Activated T-cell treated with anti-CD3 and anti-CD28 coated beads, Interleukin-2, amount 50 U/mL, for 24 hours (primary cell): ENCODE data around the gene PIM1.

ENCODE experiments used
- DNase-seq: peaks from one replicate; pipeline ENCODE4 v3.0.0-alpha.2; 2020
- H3K27ac Mint-ChIP-seq: 2 replicates; pipeline ENCODE4 v1.8.0; 2020; ENCODE audit warnings: mild to moderate bottlenecking, mixed read lengths
- H3K27me3 Mint-ChIP-seq: 2 replicates; pipeline ENCODE4 v1.8.0; 2020; ENCODE audit warnings: mixed read lengths
- H3K36me3 Mint-ChIP-seq: 2 replicates; pipeline ENCODE4 v1.8.0; 2020; ENCODE audit warnings: low read depth, mixed read lengths
- H3K4me1 Mint-ChIP-seq: 2 replicates; pipeline ENCODE4 v1.8.0; 2020; ENCODE audit warnings: low read depth, mixed read lengths
- H3K4me3 Mint-ChIP-seq: 2 replicates; pipeline ENCODE4 v1.8.0; 2020; ENCODE audit warnings: mild to moderate bottlenecking, moderate library complexity, mixed read lengths
- H3K9me3 Mint-ChIP-seq: 2 replicates; pipeline ENCODE4 v1.8.0; 2020; ENCODE audit warnings: mixed read lengths

Gene PIM1

GRCh38 chr6:37149745-37150144 is 20.2 kb upstream of the PIM1 start:
- no peak overlapping the region for H3K27ac Mint-ChIP-seq
- no peaks in the 10 kb centered on the region for H3K9me3 Mint-ChIP-seq
- H3K4me1 Mint-ChIP-seq: peaks cover 21% of the 10 kb centered on the region
- no peak for DNase-seq
- H3K36me3 Mint-ChIP-seq: no peaks in the 10 kb centered on the region
- H3K27me3 Mint-ChIP-seq: no peaks in the 10 kb centered on the region
- no peak overlapping the region for H3K4me3 Mint-ChIP-seq

- no peak overlapping the region for H3K27ac Mint-ChIP-seq
- no peaks in the 10 kb centered on the region for H3K27me3 Mint-ChIP-seq
- H3K36me3 Mint-ChIP-seq: no peaks in the 10 kb centered on the region
Observed at GRCh38 chr6:37150314-37150713, 19.6 kb upstream of the PIM1 start.

GRCh38 chr6:37155394-37156312 is 14.3 kb upstream of the PIM1 start:
- Mint-ChIP-seq H3K27ac (peak overlapping the region; percentile 86), H3K4me3 (peak overlapping the region; percentile 26), H3K27me3 (no peaks in the 10 kb centered on the region), H3K4me1 (peaks cover 37% of the 10 kb centered on the region), H3K9me3 (no peaks in the 10 kb centered on the region), H3K36me3 (no peaks in the 10 kb centered on the region)
- peak; percentile 68 for DNase-seq

More at GRCh38 chr6:37150314-37150713, 19.6 kb upstream of the PIM1 start:
- peaks cover 26% of the 10 kb centered on the region for H3K4me1 Mint-ChIP-seq
- no peaks in the 10 kb centered on the region for H3K9me3 Mint-ChIP-seq
- no peak for DNase-seq
- no peak overlapping the region for H3K4me3 Mint-ChIP-seq

DNA sequence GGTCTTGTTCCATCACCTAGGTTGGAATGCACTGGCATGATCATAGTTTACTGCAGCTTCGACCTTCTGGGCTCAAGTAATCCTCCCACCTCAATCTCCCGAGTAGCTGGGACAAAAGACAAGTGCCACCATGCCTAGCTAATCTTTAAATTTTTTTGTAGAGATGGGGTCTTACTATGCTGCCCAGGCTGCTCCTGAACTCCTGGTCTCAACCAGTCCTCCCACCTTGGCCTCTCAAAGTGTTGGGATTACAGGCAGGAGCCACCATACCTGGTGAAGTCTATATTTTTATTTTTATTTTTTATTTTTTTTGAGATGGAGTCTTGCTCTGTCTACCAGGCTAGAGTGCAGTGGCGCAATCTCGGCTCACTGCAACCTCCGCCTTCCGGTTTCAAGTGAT is 11.4 kb upstream of the PIM1 start:
- Mint-ChIP-seq H3K9me3 (no peaks in the 10 kb centered on the region), H3K4me1 (peaks cover 35% of the 10 kb centered on the region), H3K27me3 (no peaks in the 10 kb centered on the region), H3K27ac (no peak overlapping the region), H3K36me3 (no peaks in the 10 kb centered on the region), H3K4me3 (no peak overlapping the region)
- DNase-seq: no peak

GRCh38 chr6:37160922-37161778 is 8.8 kb upstream of the PIM1 start:
- DNase-seq: no peak
- no peaks in the 10 kb centered on the region for H3K27me3 Mint-ChIP-seq
- H3K27ac Mint-ChIP-seq: peak overlapping the region; percentile 44
- H3K9me3 Mint-ChIP-seq: no peaks in the 10 kb centered on the region
- H3K4me3 Mint-ChIP-seq: no peak overlapping the region
- H3K36me3 Mint-ChIP-seq: no peaks in the 10 kb centered on the region
- peaks cover 23% of the 10 kb centered on the region for H3K4me1 Mint-ChIP-seq

- Mint-ChIP-seq H3K4me3 (no peak overlapping the region), H3K9me3 (no peaks in the 10 kb centered on the region), H3K4me1 (peaks cover 13% of the 10 kb centered on the region), H3K36me3 (no peaks in the 10 kb centered on the region), H3K27ac (no peak overlapping the region), H3K27me3 (no peaks in the 10 kb centered on the region)
- no peak for DNase-seq
Observed at GRCh38 chr6:37162740-37163139, 7.2 kb upstream of the PIM1 start.

DNA sequence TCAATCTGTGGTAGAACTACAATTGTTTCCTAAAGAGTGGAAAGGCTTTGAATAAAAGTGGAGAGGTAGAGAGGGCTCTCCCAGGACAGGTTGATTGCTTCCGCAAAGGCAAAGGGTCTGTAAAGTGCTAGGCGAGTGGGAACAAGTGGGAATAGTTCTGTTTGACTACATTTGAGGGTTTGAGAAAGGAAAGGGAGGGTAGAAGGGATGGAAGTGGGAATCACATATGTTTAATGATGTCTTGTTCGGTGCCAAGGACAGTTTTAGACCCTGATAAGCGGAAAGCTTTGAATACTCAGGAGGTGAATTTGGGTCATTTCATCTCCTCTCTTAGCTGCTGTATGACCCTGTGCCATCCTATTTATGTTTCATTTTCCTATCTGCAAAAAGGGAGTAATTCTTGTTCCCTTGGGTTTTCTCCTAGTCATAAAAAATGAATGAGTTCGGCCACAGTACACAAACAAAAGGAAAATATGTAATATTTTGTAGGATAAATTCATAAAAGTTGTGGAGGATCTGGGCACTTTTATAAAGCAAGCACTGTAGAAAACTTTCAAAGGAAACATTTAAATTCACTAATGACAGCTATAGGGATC is 1.7 kb upstream of the PIM1 start:
- H3K9me3 Mint-ChIP-seq: no peaks in the 10 kb centered on the region
- H3K4me1 Mint-ChIP-seq: peaks cover 31% of the 10 kb centered on the region
- no peaks in the 10 kb centered on the region for H3K27me3 Mint-ChIP-seq
- peak overlapping the region; percentile 23 for H3K27ac Mint-ChIP-seq
- H3K36me3 Mint-ChIP-seq: peaks cover 30% of the 10 kb centered on the region
- H3K4me3 Mint-ChIP-seq: peak overlapping the region; percentile 90
- no peak for DNase-seq

DNA sequence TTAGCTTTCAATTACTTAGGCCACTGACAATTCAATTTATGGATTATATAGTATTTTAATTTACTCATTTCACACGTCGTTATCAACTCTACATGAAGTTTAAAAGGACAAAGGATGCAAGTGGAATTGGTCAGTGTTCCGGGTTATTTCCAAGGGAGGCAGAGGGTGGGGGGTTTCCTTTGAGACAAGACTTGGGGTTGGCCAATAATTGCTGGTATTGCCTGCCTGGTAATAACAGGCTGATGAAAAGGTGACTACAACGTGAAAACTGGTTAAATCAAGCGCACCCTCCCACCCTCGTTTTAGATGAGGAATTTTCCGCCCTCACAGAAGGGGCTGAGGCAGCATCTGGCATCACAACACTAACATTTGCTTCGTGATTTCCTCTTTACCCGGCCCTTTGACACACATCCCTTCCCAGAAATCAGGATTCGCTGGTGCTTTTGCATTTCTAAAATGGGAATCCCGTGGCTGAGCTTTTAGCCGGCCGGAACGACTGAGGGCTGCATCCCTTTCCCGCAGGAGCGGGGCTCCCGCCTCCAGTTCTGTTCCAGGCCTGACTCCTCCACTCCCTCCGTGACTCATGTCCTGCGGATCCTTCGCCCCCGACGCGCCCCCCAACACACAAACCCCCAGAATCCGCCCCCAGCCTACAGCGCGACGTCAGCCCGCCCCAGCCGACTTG is 999 bp upstream of the PIM1 start:
- Mint-ChIP-seq H3K36me3 (peaks cover 37% of the 10 kb centered on the region), H3K27me3 (no peaks in the 10 kb centered on the region), H3K27ac (peak overlapping the region; percentile 97), H3K9me3 (no peaks in the 10 kb centered on the region), H3K4me3 (peak overlapping the region; percentile 90), H3K4me1 (peaks cover 38% of the 10 kb centered on the region)
- no peak for DNase-seq

- peak overlapping the region; percentile 91 for H3K4me3 Mint-ChIP-seq
- DNase-seq: peak; percentile 79
- no peaks in the 10 kb centered on the region for H3K27me3 Mint-ChIP-seq
- peak overlapping the region; percentile 95 for H3K27ac Mint-ChIP-seq
- peaks cover 52% of the 10 kb centered on the region for H3K36me3 Mint-ChIP-seq
- H3K4me1 Mint-ChIP-seq: peaks cover 50% of the 10 kb centered on the region
- no peaks in the 10 kb centered on the region for H3K9me3 Mint-ChIP-seq
Observed at GRCh38 chr6:37170273-37171200, 585 bp downstream of the PIM1 start.

DNA sequence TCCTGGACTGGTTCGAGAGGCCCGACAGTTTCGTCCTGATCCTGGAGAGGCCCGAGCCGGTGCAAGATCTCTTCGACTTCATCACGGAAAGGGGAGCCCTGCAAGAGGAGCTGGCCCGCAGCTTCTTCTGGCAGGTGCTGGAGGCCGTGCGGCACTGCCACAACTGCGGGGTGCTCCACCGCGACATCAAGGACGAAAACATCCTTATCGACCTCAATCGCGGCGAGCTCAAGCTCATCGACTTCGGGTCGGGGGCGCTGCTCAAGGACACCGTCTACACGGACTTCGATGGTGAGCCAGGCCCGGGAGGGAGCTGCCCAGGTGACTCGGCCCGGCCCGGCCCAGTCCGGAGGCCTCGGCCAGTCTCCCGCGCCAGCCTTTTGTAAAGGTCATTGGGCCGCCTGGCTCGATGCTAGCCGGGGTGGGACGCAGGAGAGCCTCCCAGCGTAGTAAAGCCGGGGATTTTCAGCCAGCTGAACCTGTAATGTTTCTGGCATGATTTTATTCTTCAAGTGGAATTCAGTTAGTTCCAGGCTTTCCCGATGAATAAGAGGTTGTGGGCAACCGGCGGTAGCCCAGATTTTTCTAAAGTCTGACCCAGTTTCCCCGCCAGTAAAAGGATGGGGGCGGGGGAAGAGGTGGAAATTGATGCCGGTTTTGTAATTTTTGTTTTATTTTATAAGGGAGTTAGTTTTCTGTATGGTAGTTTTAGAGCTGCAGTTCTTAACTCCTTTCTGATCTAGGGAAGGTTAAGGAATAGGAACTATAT is 1.4 kb downstream of the PIM1 start:
- Mint-ChIP-seq H3K36me3 (peaks cover 61% of the 10 kb centered on the region), H3K9me3 (no peaks in the 10 kb centered on the region), H3K27me3 (no peaks in the 10 kb centered on the region), H3K4me3 (peak overlapping the region; percentile 91), H3K4me1 (peaks cover 57% of the 10 kb centered on the region), H3K27ac (peak overlapping the region; percentile 95)
- peak; percentile 72 for DNase-seq

DNA sequence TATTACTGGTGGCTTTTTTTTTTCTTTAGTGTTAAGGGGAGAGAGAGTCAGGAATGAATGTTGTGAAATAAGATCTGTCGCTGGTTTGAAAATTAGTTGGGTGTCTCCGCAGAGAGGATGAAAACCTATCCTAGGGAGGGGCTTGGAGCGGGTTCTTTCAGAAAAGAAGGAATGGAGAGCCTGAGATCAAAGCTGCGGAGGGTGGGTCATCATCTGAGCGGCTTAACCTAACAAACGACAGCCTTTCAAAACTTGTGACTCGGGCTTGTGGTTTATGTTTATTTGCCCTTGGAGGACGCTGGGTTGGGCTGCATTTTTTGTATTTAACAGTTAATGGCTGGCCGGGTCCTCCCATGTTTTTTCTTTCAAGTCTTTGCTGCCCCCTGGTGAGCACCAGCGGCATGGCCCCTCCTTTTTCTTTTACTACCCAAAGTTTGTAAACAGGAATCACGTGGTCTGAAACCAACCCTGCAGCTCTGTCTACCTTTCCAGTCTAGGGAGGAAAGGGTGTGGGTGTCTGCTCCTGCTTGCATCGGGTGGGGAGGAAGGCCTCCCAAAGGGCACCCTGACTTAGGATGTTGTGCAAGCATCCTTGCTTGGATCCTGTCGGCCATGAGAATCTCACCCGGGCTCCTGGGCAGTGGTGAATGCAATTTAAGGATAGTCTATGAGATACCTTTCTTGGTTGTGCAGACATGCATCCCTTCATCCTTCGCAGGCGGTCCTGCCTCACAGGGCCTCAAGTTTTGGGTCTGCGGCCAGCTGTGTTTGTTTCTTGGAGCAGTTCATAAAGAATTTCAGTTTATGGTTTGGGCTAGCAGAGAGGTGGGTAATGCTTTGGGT is 2.2 kb downstream of the PIM1 start:
- H3K27ac Mint-ChIP-seq: peak overlapping the region; percentile 95
- H3K27me3 Mint-ChIP-seq: no peaks in the 10 kb centered on the region
- peak; percentile 90 for DNase-seq
- peaks cover 69% of the 10 kb centered on the region for H3K36me3 Mint-ChIP-seq
- peaks cover 65% of the 10 kb centered on the region for H3K4me1 Mint-ChIP-seq
- H3K9me3 Mint-ChIP-seq: no peaks in the 10 kb centered on the region
- H3K4me3 Mint-ChIP-seq: peak overlapping the region; percentile 91

DNA sequence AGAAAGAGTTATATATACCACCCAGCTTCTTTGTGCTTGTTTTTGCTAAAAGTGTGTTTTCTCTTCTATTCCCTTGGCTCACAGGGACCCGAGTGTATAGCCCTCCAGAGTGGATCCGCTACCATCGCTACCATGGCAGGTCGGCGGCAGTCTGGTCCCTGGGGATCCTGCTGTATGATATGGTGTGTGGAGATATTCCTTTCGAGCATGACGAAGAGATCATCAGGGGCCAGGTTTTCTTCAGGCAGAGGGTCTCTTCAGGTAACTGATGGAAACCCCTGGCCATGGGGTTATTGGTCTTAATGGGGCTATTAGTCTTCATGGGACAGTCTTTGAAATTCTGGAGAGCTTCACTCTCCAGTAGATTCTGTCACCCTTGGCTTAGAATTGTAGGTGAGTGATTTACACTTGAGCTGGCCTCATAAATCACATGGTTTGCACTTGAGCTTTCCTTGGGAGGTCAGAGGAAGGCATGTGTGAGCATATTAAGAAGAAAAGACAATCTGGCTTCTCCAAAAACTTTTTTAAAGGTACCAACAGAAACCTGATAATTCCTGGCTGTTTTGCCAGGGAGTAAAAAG is 3.0 kb downstream of the PIM1 start:
- no peak for DNase-seq
- Mint-ChIP-seq H3K36me3 (peaks cover 71% of the 10 kb centered on the region), H3K9me3 (no peaks in the 10 kb centered on the region), H3K27me3 (no peaks in the 10 kb centered on the region), H3K4me3 (peak overlapping the region; percentile 91), H3K27ac (peak overlapping the region; percentile 95), H3K4me1 (peaks cover 71% of the 10 kb centered on the region)
